Right renal pelvis (tissue), 4 donors: ENCODE measurements around the gene NOTCH2. TPM values are rescaled to one million over a fixed set of nuclear protein-coding genes. Genes with fewer than 3 reads are reported as not detected.

Experiments
- DNase-seq, 4 donors: peaks; one replicate each; pipeline ENCODE4 v3.0.0-alpha.2; 2013; ENCODE audit warnings: low read depth in 4 of 4, low spot score in 3 of 4, missing footprints in 1 of 4
- polyA plus RNA-seq, 4 donors: library from polyadenylated mRNA; unstranded; fragments of 120-200 nt; gene quantifications; one replicate each; pipeline ENCODE4 v1.2.1, GENCODE V29; 2013; ENCODE audit not compliant: insufficient read length in 4 of 4

The NOTCH2 gene
- polyA plus RNA-seq, 4 donors, result 144 to 158 (median 149) TPM

- peak; percentile 53 to 65 (median 60) for DNase-seq
Observed at GRCh38 chr1:119948342-119949214, 120.9 kb downstream of the NOTCH2 start.

GRCh38 chr1:119947468-119947867 is 122.0 kb downstream of the NOTCH2 start:
- no peak for DNase-seq

GRCh38 chr1:119946724-119947123 is 122.7 kb downstream of the NOTCH2 start:
- no peak for DNase-seq

- no peak for DNase-seq
Observed at GRCh38 chr1:119943216-119943615, 126.2 kb downstream of the NOTCH2 start.

GRCh38 chr1:119941392-119941791 is 128.1 kb downstream of the NOTCH2 start:
- DNase-seq, result no peak

- DNase-seq, result no peak
Observed at GRCh38 chr1:119940697-119941096, 128.8 kb downstream of the NOTCH2 start.

GRCh38 chr1:119937198-119937597 is 132.3 kb downstream of the NOTCH2 start:
- DNase-seq, result no peak

- DNase-seq, result no peak
Observed at GRCh38 chr1:119935915-119936314, 133.5 kb downstream of the NOTCH2 start.

GRCh38 chr1:119935373-119935772 is 134.1 kb downstream of the NOTCH2 start:
- no peak for DNase-seq

- DNase-seq, result no peak
Observed at GRCh38 chr1:119933397-119933796, 136.1 kb downstream of the NOTCH2 start.

GRCh38 chr1:119929643-119930315 is 139.7 kb downstream of the NOTCH2 start:
- DNase-seq, result no peak

GRCh38 chr1:119926553-119926952 is 142.9 kb downstream of the NOTCH2 start:
- DNase-seq, result no peak

- DNase-seq, result no peak
Observed at GRCh38 chr1:119924948-119925898, 144.2 kb downstream of the NOTCH2 start.

GRCh38 chr1:119920104-119920968 is 149.1 kb downstream of the NOTCH2 start:
- no peak for DNase-seq

GRCh38 chr1:119919241-119919640 is 150.2 kb downstream of the NOTCH2 start:
- no peak for DNase-seq

GRCh38 chr1:119918301-119918700 is 151.2 kb downstream of the NOTCH2 start:
- no peak for DNase-seq

GRCh38 chr1:119917304-119918055 is 152.0 kb downstream of the NOTCH2 start:
- DNase-seq, result no peak

- DNase-seq, result no peak
Observed at GRCh38 chr1:119915517-119915916, 153.9 kb downstream of the NOTCH2 start.

- DNase-seq, result no peak
Observed at GRCh38 chr1:119914071-119914470, 155.4 kb downstream of the NOTCH2 start.
